Endodermal cell (in vitro differentiated cells): ENCODE data around the gene TRAF3IP1. TPM values are rescaled to one million over a fixed set of nuclear protein-coding genes. Genes with fewer than 3 reads are reported as not detected.

Experiments
- DNase-seq: peaks from one replicate; pipeline ENCODE4 v3.0.0-alpha.2; 2017
- H3K27ac ChIP-seq: 2 replicates; pipeline ENCODE4 v1.5.1; 2013; ENCODE audit warnings: mild to moderate bottlenecking, low read depth, low read length, moderate library complexity
- H3K27me3 ChIP-seq: 2 replicates; pipeline ENCODE4 v1.6.1; 2013; ENCODE audit warnings: mild to moderate bottlenecking, low read length, moderate library complexity; ENCODE audit not compliant: insufficient read depth, control insufficient read depth, poor library complexity, severe bottlenecking
- H3K36me3 ChIP-seq: 2 replicates; pipeline ENCODE4 v1.7.0; 2013; ENCODE audit warnings: mild to moderate bottlenecking, low read length, moderate library complexity; ENCODE audit not compliant: control insufficient read depth, insufficient read depth
- H3K4me1 ChIP-seq: one replicate; pipeline ENCODE4 v1.7.0; 2013; ENCODE audit warnings: low read length; ENCODE audit not compliant: control insufficient read depth, insufficient read depth
- H3K4me3 ChIP-seq: 2 replicates; pipeline ENCODE4 v1.5.1; 2013; ENCODE audit warnings: mild to moderate bottlenecking, low read length, moderate library complexity
- H3K9ac ChIP-seq: 2 replicates; pipeline ENCODE4 v1.6.1; 2013; ENCODE audit warnings: mild to moderate bottlenecking, low read length, moderate library complexity; ENCODE audit not compliant: poor library complexity, severe bottlenecking; ENCODE audit errors: extremely low read depth
- H3K9me3 ChIP-seq: 2 replicates; pipeline ENCODE4 v1.6.1; 2013; ENCODE audit warnings: mild to moderate bottlenecking, low read length, moderate library complexity; ENCODE audit not compliant: control insufficient read depth
- H3K27ac Mint-ChIP-seq: 2 replicates; pipeline ENCODE4 v1.8.0; 2020; ENCODE audit warnings: mixed read lengths
- H3K27me3 Mint-ChIP-seq: 2 replicates; pipeline ENCODE4 v1.8.0; 2021; ENCODE audit warnings: mild to moderate bottlenecking, mixed read lengths; ENCODE audit not compliant: insufficient read depth
- H3K36me3 Mint-ChIP-seq: 2 replicates; pipeline ENCODE4 v1.8.0; 2020; ENCODE audit warnings: low read depth, mixed read lengths
- H3K4me1 Mint-ChIP-seq: 2 replicates; pipeline ENCODE4 v1.8.0; 2020; ENCODE audit warnings: mixed read lengths
- H3K4me3 Mint-ChIP-seq: 2 replicates; pipeline ENCODE4 v1.8.0; 2020; ENCODE audit warnings: mild to moderate bottlenecking, moderate library complexity, mixed read lengths
- H3K9me3 Mint-ChIP-seq: 2 replicates; pipeline ENCODE4 v1.8.0; 2020; ENCODE audit warnings: mild to moderate bottlenecking, mixed read lengths
- WGBS, 2 experiments: methylation state at CpG; one replicate each; pipeline versions ENCODE4 v1.1.5 to v1.1.7; 2013; ENCODE audit warnings: missing lambda C conversion rate in 2 of 2, mixed read lengths in 1 of 2; ENCODE audit not compliant: insufficient coverage in 1 of 2, insufficient read length in 1 of 2; 5-methylcytosine and 5-hydroxymethylcytosine counted together
- total RNA-seq, 2 donors: library from RNA; stranded (reverse); fragmentation: NEBNext Ultra II Directional in 1 of 2; extraction: Animal tissue kit (Norgen Biotek cat#: 25700) in 1 of 2; gene quantifications; 2 replicates in 1 of 2; 3 replicates in 1 of 2; pipeline ENCODE4 v1.2.1, GENCODE V29; 2021
- TF ChIP-seq, protein P1 (sequence below): fragments of 200-600 bp; sonication (generic); conservative IDR thresholded peaks from 2 replicates; pipeline ENCODE4 v1.5.0; 2021; ENCODE audit warnings: antibody characterized with exemption, mild to moderate bottlenecking

Gene TRAF3IP1
- total RNA-seq, 2 donors from 2014 or later = 21.9 to 28.3 TPM

GRCh38 chr2:238341536-238341935 is 21.2 kb downstream of the TRAF3IP1 start:
- Mint-ChIP-seq H3K36me3 (peaks cover 5% of the 10 kb centered on the region), H3K27me3 (no peaks in the 10 kb centered on the region), H3K4me3 (no peak overlapping the region), H3K27ac (no peak overlapping the region), H3K4me1 (peaks cover 3% of the 10 kb centered on the region), H3K9me3 (no peaks in the 10 kb centered on the region)
- no peaks in the 10 kb centered on the region for H3K27me3 ChIP-seq
- no peaks in the 10 kb centered on the region for H3K9me3 ChIP-seq
- H3K27ac ChIP-seq = no peak overlapping the region
- H3K9ac ChIP-seq = no peak overlapping the region
- H3K4me3 ChIP-seq = no peak overlapping the region
- DNase-seq = no peak
- TF ChIP-seq, protein P1, sequence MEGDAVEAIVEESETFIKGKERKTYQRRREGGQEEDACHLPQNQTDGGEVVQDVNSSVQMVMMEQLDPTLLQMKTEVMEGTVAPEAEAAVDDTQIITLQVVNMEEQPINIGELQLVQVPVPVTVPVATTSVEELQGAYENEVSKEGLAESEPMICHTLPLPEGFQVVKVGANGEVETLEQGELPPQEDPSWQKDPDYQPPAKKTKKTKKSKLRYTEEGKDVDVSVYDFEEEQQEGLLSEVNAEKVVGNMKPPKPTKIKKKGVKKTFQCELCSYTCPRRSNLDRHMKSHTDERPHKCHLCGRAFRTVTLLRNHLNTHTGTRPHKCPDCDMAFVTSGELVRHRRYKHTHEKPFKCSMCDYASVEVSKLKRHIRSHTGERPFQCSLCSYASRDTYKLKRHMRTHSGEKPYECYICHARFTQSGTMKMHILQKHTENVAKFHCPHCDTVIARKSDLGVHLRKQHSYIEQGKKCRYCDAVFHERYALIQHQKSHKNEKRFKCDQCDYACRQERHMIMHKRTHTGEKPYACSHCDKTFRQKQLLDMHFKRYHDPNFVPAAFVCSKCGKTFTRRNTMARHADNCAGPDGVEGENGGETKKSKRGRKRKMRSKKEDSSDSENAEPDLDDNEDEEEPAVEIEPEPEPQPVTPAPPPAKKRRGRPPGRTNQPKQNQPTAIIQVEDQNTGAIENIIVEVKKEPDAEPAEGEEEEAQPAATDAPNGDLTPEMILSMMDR = no peak
- WGBS, 2 experiments = 93 to 97% methylated on average over 5 to 9 of the region's 9 CpGs
- no peaks in the 10 kb centered on the region for H3K4me1 ChIP-seq
- peaks cover 19% of the 10 kb centered on the region for H3K36me3 ChIP-seq

GRCh38 chr2:238344035-238344434 is 23.7 kb downstream of the TRAF3IP1 start:
- peaks cover 3% of the 10 kb centered on the region for H3K4me1 Mint-ChIP-seq
- Histone ChIP-seq H3K4me3 (no peak overlapping the region), H3K27ac (no peak overlapping the region), H3K9ac (no peak overlapping the region), H3K9me3 (no peaks in the 10 kb centered on the region), H3K4me1 (no peaks in the 10 kb centered on the region), H3K36me3 (peaks cover 24% of the 10 kb centered on the region), H3K27me3 (no peaks in the 10 kb centered on the region)
- TF ChIP-seq, protein P1 = no peak
- no peaks in the 10 kb centered on the region for H3K9me3 Mint-ChIP-seq
- H3K27ac Mint-ChIP-seq = peak overlapping the region; percentile 64
- no peak for DNase-seq
- H3K36me3 Mint-ChIP-seq = peaks cover 12% of the 10 kb centered on the region
- no peaks in the 10 kb centered on the region for H3K27me3 Mint-ChIP-seq
- H3K4me3 Mint-ChIP-seq = no peak overlapping the region
- WGBS, 2 experiments = 88% methylated on average over 3 of the region's 3 CpGs; no CpG with 5 or more reads in 1 of the 2 experiments

GRCh38 chr2:238344517-238344916 is 24.2 kb downstream of the TRAF3IP1 start:
- Histone ChIP-seq H3K9ac (no peak overlapping the region), H3K9me3 (no peaks in the 10 kb centered on the region), H3K4me3 (no peak overlapping the region), H3K27ac (no peak overlapping the region), H3K4me1 (no peaks in the 10 kb centered on the region), H3K36me3 (peaks cover 28% of the 10 kb centered on the region), H3K27me3 (no peaks in the 10 kb centered on the region)
- no peak overlapping the region for H3K4me3 Mint-ChIP-seq
- H3K4me1 Mint-ChIP-seq = peaks cover 2% of the 10 kb centered on the region
- H3K27me3 Mint-ChIP-seq = no peaks in the 10 kb centered on the region
- DNase-seq = no peak
- peaks cover 17% of the 10 kb centered on the region for H3K36me3 Mint-ChIP-seq
- no peak overlapping the region for H3K27ac Mint-ChIP-seq
- no peaks in the 10 kb centered on the region for H3K9me3 Mint-ChIP-seq
- WGBS, 2 experiments = 91 to 93% methylated on average over 7 to 10 of the region's 10 CpGs
- TF ChIP-seq, protein P1 = no peak
